Left renal cortex interstitium (tissue), 4 donors: ENCODE results near the gene NF2. TPM values are rescaled to one million over a fixed set of nuclear protein-coding genes. Genes with fewer than 3 reads are reported as not detected.
"Not testable (repeated sequence)": the region's sequence is repeated elsewhere in the genome, so short reads cannot be mapped to it uniquely, and the experiment has no call there.

Experiments
- DNase-seq, 4 donors: peaks; one replicate each; pipeline ENCODE4 v3.0.0-alpha.2; 2013; ENCODE audit warnings: low read depth in 4 of 4, low spot score in 2 of 4, missing footprints in 1 of 4
- polyA plus RNA-seq, 4 donors: library from polyadenylated mRNA; unstranded; fragments of 120-200 nt; gene quantifications; one replicate each; pipeline ENCODE4 v1.2.1, GENCODE V29; 2013; ENCODE audit not compliant: insufficient read length in 4 of 4

The NF2 gene
- polyA plus RNA-seq, 4 donors = 25.7 to 30.0 (median 27.2) TPM

DNA sequence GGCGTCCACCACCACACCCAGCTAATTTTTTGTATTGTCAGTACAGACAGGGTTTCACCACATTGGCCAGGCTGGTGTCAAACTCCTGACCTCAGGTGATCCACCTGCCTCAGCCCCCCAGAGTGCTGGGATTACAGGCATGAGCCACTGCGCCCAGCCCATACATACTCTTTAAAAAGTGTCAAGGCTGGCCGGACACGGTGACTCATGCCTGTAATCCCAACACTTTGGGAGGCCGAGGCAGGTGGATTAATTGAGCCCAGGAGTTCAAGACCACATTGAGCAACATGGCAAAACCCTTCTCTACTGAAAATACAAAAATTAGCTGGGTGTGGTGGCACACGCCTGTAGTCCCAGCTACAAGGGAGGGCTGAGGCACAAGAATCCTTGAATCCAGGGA, 9.0 kb upstream of the NF2 start:
- not testable (repeated sequence) for DNase-seq

DNA sequence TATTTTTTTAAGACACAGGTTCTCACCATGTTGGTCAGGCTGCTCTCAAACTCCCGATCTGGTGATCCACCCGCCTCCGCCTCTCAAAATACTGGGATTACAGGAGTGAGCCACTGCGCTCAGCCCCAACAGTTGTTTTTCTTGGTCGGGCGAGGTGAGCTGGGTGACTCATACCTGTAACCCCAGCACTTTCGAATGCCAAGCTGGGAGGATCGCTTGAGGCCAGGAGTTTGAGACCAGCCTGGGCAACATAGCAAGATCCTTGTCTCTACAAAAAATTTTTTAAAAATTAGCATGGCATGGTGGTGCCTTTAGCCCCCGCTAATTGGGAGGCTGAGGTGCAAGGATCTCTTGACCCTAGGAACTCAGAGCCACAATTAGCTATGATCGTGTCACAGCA, 7.0 kb upstream of the NF2 start:
- no peak for DNase-seq

DNA sequence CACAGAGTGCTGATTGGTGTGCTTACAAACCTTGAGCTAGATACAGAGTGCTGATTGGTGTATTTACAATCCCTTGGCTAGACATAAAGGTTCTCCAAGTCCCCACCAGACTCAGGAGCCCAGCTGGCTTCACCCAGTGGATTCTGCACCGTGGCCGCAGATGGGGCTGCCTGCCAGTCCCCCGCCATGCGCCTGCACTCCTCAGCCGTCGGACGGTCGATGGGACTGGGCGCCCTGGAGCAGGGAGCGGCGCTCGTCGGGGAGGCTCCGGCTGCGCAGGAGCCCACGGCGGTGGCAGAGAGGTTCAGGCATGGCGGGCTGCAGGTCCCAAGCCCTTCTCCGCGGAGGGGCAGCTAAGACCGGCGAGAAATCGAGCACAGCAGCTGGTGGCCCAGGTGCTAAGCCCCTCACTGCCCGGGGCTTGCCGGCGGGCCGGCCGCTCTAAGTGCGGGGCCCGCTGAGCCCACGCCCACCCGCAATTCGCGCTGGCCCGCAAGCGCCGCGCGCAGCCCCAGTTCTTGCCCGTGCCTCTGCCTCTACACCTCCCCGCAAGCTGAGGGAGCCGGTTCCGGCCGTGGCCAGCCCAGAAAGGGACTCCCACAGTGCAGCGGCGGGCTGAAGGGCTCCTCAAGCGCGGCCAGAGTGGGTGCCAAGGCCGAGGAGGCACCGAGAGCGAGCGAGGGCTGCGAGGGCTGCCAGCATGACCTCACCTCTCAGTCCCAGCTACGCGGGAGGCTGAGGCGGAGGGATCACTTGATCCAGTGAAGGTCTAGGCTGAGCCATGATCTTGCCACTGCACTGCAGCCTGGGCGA, 5.4 kb upstream of the NF2 start:
- DNase-seq = not testable (repeated sequence)

DNA sequence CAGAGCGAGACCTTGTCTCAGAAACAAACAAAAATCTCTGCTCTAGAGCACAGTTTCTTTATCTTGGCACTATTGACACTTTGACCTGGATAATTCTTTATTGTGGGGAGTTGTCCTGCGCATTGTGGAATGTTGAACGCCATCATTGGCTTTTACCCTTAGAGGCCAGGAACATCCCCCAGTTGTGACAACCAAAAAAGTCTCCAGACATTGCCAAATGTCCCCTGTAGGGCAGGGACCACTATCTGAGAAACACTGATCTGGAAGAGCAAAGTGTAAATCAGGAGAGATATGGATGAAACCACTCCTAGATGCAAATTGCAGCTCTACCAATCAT, 4.8 kb upstream of the NF2 start:
- no peak for DNase-seq

DNA sequence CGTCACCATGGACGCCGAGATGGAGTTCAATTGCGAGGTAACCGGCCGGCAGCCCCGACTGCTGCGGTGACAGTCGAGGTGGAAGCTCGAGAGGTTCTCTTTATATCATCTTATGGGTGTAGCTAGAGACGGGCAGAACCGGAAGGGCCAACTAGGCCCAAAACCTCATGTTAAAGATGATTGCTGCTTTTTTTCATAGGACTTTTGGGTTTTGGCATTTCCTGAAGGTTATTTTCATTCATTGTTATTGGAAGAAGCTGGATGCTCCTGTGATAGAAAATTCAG, 585 bp downstream of the NF2 start:
- DNase-seq = no peak

DNA sequence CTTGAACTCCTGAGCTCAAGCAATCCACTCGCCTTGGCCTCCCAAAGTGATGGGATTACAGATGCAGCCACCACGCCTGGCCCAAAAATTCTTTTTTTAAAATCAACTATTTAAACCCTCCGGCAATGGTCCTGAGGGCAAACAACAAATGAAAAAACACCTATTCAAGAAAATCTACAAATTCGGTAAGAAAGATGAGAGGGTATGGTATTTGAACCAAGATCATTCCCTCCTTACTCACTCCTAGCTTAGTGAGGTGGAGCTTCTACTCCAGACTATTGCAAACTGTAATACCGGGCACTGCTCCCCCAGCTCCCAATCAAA, 2.1 kb downstream of the NF2 start:
- no peak for DNase-seq

DNA sequence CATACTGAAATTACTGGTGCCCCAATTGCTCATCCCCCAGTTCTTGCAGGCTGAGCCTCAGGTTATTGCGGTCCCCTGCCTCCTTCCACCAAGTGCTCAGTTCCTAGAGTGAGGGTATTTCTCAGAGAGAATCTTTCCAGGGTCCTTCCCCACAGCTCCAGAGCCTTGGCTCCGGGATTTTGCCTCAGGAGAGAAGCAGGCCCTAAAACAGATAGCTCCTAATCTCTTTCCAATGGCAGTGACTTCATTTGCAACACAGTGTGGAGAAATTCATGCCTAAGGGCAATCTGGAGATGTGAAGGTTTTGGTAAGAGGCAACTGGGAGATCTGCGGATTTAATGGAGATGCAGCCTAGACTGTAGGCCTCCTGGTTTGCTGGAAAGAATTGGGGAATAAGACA, 2.9 kb downstream of the NF2 start:
- no peak for DNase-seq

DNA sequence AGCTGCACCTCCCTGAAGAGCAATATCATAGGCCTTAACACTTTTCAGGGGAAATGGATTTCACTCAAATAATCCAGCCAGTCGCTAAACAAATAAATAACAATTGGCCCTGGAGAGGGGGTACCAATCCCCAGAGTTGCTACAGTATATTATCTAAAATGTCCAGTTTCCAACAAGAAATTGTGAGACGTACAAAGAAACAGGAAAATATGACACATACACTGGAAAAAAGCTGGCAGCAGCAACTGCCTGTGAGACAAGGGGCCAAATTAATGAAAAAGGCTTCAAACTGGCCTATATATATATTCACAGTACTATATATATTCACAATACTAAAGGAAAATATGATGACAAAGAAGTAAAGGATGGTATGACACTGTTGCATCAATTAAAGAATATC, 4.0 kb downstream of the NF2 start:
- DNase-seq = no peak

DNA sequence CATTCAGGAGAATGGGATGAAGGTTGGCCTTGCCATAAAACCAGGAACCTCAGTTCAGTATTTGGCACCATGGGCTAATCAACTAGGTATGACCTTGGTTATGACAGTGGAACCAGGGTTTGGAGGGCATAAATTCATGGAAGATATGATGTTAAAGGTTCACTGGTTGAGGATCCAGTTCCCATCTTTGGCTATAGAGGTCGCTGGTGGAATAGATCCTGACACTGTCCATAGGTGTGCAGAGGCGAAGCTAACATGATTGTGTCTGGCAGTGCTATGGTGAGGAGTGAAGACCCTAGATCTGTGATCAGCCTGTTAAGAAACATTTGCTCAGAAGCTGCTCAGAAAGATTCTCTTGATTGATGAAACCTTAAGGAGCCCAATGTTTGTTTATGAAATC, 5.7 kb downstream of the NF2 start:
- no peak for DNase-seq

DNA sequence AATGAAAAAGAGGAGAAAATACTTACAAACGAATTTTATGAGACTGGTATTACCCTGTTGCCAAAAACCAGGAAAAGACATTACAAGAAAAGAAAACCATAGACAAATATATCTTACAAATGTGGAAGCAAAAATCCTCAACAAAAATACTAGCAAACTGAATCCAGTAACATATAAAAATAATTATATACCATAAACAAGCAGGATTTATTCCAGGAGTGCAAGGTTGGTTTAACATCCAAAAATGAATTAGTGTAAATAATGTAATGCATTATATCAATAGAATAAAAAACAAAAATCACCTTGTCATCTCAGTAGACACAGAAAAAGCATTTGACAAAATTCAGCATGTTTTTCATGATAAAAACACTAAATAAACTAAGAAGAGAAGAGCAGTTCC, 7.3 kb downstream of the NF2 start:
- no peak for DNase-seq

DNA sequence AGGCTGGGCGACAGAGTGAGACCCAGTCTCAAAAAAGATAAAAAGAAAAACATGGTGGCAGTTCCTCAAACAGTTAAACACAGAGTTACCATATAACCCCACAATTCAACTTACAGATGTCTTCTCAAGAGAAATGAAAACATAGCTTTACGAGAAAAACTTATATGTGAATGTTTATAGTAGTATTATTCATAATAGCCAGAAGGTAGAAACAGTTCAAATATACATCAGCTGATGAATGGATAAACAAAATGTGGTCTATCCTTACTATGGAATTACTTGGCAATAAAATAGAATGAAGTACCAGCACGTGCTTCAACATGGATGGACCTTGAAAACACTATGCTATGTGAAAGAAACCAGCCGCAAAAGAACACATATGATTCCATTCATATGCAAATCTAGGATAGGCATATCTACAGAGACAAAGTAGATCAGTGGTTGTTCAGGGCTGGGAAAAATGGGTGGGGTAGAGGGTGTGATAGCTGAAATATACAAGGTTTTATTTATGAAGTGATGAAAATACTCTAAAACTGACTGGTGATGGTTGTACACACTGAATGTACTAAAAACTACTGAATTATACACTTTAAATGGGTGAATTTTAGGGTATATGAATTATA, 12.4 kb downstream of the NF2 start:
- no peak for DNase-seq

DNA sequence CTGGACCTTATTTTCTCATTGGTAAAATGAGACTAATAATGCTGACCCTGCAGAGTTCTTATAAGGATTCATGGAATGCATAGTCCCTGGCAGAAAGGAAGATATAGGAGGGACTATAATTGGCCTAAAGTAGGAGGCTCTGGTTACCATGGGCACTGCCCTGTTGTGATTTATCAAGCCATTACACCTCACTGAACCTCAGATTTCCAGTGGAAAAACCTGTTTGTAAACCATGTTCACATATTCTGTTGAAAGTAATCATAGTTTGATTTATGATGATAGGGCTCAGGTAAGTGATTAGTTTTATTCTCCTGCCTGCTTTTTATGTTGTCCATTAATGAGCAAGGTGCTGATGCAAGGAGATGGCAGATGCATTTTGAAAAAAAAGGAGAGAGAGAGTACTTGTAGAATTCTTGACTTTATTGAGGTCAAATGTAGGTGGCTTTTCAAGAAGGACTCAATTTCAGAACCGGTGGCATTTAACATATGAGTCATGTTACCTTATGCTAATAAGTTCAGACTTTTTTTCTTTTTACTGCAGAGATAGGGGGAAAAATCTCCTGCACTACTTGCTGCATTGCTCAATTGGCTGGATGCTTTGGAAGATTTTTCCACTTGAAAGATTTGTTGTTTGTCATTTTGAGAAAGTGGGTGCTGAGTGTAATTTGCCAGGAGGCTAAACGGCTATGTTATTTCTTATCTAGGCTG, 14.6 kb downstream of the NF2 start:
- peak in 1 of 4 donors; percentile 49 for DNase-seq

DNA sequence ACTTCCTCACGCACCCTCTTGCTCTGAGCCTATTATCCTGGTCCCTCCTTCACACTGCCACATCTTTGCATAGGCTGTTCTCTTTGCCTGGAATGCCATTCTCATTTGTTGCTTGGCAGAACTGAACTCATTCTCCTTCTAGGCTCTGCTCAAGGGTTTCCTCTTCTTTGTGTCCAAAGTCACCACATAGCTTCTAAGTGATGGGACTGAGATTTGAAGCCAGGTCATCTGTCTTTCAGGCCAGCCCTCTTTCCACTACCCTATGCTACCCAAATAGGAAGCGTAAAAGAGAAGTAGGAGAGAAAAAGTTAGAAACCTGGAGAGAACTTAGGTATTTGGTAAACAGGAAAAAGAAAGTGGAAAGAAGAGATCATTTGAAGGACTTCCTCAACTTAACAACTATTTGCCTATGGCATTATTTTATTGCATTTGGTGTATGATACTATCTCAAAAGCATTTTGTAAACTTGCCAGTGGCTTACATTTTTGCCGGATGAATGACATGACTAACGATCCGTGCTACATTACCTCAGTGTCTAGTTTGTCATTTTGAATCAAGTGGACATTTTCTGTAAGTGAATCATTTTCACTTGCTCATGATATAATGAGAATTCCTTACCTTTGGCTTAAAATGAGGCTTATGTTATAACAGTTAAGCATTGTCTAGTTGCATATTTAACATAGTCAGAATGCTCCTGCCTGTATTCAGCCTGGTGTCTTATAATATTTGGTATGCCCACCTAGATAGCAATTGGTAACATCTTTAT, 18.5 kb downstream of the NF2 start:
- no peak for DNase-seq

DNA sequence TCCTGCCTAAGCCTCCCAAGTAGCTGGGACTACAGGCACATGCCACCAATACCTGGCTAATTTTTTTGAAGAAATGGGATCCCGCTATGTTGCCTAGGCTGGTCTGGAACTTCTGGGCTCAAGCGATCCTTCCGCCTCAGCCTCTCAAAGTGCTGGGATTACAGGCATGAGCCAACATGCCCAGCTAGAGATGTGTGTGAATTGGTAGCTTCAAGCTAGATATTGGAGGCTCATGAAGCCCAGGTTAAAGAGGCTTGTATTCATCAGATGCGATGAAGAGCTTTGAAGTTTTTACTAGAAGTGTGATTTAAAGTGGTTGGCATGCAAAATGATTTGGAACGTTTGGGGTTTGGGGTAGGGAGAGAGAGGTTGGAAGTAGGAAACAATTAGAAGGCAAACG, 19.6 kb downstream of the NF2 start:
- DNase-seq = no peak

DNA sequence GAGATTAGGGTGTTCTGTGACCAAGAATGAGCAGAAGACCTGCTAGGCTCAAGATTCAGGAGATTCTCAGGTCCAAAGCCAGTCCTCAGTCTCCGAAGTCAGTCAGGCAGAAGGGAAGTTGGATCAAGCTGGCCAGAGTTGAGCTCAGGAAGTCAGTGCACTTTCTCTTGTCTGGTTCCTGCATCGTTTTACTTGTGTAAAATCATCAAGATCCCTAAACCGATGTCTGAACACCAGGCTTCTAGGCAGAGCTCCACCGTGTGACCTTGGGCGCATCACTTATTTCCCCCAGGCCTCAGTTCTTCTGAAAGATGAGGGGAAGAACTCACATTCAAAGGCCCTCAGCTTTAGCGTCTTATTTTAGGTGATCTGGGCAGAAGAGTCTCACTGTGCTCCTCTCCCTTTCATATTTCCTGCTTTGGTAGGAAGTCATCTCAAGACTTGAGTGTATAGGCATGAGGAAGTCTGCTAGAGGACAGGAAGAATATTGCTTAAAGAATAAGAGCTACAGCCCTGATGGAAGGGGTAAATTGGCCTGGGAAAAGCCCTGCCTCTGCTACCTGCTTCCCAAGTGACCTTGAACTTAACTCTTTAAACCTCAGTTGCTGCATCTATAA, 20.2 kb downstream of the NF2 start:
- DNase-seq = no peak

DNA sequence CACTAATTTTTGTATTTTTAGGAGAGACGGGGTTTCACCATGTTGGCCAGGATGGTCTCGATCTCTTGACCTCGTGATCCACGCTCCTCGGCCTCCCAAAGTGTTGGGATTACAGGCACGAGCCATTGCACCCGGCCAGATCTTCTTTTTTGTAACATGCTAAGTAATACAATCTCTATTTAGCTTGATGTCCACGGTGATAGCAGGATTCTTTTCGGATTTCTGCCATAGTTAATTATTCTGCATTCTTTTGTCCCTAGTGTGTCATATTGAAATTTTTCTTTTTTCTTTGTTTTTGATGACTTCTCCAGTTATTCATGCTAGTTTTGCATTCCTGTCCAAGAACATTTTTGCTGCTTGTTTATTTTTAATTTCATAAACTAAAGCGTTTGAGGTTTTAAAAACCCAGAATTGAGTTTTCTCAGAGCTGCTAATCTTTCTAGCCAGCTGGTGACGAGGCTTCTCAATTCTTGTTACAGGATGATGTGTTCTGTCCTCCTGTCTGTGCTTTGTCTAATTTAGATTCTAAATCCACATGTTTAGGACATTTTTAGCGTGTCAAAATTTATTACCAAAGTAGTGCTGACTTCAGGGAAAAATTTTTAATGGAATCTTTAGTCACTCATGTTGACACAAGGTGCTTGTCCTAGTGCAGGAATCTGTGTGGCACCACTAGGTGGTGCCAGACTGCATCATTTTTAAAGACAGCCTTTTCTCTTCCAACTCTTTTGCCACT, 21.8 kb downstream of the NF2 start:
- DNase-seq = peak in 2 of 4 donors; percentile 30 to 62

DNA sequence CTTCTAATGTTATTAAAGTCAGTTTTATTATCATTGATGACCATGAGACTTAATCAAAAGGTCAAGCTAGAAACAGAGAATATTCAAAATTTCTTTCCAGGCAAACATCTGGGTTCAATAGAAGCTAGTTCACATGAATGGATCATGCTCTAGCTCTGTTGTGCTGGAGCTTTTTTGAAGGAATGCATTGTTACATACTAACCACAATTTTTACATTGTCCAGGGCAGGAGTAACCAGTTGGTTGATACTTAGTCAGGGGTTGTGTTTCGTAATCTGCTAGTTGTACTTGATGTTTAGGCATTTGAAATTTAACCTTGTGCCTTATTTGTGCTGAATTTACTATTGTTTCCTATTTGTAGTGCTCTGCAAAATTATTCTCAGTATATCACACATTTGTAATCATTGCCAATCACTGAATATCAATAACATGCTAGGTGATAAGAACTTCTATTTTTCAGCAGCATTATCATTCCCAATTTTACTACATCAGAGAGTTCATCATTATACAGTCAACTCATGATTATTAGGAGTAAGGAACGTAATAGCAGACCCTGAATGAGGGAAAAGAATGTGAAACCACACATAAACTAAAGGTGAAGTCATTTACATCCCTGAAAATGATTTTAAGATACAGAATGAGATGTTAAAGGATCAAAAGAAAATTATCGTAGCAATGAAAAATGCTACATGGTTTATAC, 23.2 kb downstream of the NF2 start:
- no peak for DNase-seq

DNA sequence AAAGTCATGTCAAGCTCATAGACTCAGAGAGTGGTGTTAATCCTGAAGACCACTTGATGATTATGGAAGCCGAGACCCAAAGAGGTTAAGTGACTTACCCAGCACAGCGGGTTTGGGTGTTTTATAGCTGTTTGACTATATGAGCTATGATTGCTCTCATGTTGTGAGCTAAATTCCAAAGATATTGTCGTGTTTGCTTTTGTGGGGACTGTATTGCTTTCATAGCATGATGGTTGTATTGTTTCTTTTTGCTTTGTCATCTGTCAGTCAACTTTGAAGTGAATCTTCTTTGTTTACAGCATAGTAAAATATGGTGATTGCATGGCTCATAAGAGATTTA, 23.7 kb downstream of the NF2 start:
- DNase-seq = no peak

DNA sequence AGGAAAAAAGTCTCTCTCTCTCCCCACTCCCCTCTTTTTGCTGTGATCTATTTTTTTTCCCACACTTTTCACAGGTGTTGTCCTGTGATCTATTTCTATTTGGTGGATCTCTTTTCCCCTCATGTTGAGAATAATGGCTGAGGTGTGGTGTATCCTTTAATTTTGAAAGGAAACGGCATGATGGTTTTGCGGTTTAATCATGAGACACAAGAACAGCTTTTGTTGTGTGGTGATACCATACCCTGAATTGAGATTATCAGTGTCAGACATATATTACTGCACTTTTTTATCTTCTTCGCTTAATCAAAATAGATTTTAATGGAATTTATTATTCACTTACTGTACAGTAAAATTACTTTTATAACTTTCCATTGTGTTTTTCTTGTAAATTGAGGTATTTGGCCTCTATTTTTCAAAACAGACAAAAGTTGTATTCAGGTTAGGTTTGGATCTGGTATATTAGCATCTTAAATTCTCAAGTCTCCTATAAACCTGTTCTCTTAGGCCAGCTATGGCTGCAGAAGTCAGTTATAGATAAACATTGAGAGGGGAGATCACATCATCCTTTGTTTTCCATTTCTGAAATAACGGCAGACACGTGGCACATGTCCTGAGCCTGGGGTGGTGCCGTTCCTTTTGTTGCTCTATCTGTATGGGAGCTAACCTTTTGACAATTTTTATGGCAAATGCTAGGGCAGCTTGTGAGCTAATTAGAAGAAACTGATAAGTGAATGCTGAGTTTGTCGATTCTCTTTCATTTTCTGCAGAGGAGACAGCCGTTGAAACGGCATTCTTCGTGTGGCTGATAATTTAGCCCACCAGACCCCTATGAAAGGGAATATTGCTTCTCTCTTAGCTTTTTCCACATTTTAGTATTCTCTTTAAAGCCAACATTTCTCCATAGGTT, 25.8 kb downstream of the NF2 start:
- DNase-seq = no peak
